Activated T-cell treated with anti-CD3 and anti-CD28 coated beads, Interleukin-2, amount 50 U/mL, for 1 hour (primary cell): ENCODE results near the gene FN3KRP.
"Not testable (repeated sequence)": the region's sequence is repeated elsewhere in the genome, so short reads cannot be mapped to it uniquely, and the experiment has no call there.

ENCODE experiments used
- DNase-seq: peaks from one replicate; pipeline ENCODE4 v3.0.0-alpha.2; 2020

The FN3KRP gene

DNA sequence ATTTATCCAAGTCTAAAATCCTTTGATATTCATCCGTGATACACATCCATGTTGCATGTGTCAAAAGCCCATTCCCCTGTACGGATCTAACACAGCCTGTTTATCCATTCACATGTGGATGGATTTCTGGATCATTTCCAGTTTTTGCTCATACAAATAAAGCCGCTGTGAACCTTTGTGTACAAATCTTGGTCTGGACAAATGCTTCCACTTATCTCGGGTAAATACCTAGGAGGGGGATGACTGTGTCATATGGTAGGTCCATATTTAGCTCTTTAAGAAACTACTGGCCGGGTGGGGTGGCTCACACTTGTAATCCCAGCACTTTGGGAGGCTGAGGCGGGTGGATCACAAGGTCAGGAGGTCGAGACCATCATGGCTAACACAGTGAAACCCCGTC lies 29.0 kb downstream of the FN3KRP start:
- no peak for DNase-seq

DNA sequence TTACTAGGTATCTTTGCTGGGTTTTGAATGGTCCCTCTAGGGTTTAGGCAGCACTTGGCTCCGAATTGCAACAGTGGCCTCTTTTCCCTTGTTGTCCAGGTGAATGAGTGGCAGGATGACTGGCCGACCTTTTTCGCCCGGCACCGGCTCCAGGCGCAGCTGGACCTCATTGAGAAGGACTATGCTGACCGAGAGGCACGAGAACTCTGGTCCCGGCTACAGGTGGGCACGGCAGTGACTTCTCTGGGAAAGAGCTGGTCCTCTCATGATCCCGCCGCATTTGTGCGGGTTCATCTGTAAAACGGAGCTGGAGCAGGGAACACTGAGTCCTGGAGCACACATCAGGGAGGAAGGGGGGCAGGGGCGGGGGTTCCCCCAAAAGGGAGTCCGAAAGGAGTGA lies 32.2 kb downstream of the FN3KRP start:
- DNase-seq = no peak

DNA sequence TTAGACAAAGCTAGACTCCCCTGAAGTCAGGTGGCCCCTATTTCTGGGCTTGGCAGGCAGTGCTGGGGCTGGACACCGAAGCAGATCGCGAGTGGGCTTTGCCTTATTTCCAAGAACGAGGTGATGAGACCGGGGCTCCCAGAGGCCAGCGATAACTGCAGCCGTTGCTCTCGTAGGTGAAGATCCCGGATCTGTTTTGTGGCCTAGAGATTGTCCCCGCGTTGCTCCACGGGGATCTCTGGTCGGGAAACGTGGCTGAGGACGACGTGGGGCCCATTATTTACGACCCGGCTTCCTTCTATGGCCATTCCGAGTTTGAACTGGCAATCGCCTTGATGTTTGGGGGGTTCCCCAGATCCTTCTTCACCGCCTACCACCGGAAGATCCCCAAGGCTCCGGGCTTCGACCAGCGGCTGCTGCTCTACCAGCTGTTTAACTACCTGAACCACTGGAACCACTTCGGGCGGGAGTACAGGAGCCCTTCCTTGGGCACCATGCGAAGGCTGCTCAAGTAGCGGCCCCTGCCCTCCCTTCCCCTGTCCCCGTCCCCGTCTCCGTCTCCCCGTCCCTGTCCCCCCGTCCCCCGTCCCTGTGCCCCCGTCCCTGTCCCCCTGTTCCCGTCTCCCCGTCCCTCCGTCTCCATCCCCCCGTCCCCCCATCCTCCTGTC lies 33.9 kb downstream of the FN3KRP start:
- DNase-seq = peak; percentile 28

DNA sequence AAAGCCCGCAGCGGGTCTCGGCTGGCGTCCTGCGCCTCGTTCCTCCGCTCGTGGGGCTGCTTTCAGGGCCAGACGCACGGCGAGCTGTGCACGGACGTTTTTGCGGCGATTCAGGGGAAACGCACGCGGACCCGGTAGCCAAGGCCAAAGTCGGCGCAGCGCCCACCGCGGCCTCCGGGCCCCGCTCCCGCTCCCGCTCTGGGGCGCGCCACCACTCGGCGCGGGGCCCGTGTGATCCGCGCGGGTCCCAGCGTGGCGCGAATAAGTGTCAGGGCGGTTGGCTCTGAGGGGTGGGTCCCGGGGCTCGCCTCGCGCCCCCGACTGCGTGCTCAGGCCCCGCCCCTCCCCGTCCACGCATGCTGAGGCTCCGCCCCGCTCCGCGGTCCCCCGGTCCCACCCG lies 34.7 kb downstream of the FN3KRP start:
- DNase-seq = no peak

DNA sequence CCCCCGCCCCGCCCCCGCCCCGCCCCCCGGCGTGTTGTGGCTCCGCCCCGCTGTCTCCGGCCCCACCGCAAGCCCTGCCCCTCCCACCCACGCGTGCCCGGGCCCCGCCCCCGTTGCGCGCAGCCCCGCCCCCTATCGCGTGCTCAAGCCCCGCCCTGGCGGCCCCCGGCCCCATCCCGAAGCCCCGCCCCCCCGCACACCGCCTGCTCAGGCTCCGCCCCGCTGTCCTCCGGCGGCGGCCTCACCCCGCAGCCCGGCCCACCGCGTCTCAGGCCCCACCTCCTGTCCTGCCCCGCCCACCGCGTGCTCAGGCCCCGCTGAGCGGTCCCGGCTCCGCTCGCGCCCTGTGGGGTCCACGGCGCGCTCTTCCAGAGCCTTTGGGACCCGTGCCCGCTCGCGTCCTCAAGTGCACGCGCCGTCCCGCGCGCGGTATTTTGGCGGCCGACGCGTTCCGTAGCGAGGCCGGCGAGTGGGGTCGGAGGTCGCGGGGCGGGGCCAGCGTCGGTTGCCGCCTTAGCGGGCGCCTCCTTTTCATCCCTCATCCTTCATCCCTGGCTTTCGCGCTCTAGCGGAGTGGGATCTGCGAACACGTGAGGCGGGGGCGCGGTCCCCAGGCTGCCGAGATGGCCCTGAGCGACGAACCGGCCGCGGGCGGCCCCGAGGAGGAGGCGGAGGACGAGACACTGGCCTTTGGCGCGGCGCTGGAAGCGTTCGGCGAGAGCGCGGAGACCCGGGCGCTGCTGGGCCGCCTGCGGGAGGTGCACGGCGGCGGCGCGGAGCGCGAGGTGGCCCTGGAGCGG lies 35.3 kb downstream of the FN3KRP start, which contains the start of gene TBCD:
Gene TBCD, plus strand, starts transcription at position 495 of the 800 bp plus-strand sequence. Its CDS starts 129 bp downstream, at position 624.
- DNase-seq = peak; percentile 92

DNA sequence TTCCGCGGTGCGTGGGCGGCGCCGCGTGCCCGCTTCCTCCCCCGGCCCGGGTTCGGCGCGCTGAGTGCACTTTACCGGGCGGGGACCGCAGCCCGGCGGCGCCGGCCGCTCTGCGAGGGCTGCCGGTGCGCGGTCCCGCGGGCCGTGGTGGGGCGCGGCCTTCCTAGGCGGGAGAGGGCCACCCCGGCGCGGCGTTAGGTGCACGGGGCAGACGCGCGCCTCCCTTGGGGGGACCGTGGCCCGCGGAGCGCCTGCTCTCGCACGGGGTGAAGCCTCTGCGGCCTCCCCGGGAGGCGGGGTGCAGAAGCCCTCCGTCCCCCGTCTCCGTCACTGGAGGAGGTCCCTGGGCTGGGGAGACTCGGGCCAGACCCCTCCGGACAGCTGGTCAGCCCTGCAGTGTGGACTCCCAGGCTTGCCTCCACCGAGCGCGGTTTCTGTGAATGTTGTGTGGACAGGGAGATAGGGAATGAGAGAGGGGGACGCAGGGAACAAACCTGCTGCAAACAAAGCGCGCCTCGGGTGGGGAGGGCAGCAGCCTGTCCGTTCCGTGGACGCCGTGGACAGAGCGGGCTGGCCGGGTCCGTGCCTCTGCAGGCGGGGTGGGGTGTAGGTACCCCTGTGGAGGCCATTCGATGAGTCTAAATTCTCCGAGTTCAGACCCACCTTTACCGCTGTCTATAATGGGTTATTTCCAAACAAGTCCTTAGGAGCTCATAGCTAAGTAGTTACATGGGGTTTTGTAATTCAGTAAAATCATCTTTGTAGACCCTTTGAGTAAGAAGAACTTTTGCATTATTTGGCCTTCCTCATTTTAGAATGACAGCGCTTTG lies 36.1 kb downstream of the FN3KRP start:
- no peak for DNase-seq

DNA sequence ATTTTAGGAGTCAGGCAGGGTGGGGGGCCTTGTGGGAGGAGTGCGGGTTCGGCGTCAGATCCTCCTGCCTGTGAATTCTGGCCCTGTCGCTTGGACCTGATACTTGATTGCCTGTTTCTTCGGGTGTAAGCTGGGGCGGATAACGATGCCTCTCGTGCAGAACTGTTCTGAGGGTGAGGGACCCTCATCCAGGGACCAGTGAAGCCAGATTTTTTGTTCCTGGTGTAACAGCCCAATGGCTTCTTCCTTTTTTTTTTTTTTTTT lies 36.6 kb downstream of the FN3KRP start:
- no peak for DNase-seq

DNA sequence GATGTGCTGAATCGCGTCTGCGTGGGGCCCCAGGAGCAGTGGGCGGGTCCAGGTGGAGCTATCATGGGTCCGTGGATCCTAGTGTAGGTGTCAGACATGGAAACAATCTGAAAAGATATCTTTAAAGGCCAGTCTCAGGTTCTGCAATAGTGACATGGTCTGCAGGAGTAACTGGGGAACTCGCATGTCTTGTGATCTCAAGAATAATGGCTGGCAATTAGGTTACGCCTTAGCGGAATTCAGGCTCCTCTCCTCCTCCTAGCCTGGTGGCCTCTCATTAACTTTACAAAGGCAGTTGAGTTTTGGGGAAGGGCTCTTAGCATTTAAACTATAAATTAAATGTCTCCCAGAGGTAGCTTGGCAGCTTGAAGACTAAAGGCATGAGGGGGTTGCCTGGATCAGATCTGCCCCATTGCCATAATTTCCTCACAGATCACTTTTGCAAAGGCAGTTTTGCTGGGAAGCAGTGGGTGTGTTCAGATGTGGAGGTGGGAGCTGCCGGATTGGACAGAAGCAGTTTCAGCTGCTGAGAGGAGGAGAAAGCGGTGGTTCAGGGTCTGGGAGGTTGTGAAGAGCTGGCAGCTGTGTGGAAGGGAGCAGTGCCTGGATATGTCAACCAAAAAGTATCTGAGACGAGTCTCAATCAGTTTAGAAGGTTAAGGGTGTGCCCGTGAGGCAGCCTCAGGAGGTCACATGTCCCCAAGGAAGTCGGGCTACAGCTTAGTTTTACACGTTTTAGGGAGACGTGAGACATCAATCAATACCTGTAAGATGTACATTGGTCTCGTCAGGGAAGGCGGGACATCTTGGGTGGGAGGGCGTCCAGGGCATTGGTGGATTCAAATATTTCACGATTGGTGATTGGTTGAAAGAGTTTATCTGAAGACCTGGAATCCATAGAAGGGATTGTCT lies 38.0 kb downstream of the FN3KRP start:
- no peak for DNase-seq

DNA sequence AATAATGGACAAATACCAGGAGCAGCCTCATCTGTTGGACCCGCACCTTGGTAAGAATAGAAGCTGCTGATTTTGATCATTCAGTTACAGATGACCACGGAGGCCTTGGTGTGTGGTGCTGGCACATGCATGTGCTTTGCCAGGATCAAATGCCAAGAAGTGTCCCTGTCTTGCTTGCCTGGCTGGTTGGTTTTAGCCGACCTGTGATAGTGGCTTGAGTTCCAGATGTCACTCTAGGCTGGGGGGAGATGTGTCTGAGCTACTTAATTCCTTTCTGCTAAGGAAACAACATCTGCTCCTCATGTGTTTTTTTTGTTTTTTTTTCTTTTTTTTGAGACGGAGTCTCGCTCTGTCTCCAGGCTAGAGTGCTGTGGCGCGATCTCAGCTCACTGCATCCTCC lies 39.7 kb downstream of the FN3KRP start:
- no peak for DNase-seq

DNA sequence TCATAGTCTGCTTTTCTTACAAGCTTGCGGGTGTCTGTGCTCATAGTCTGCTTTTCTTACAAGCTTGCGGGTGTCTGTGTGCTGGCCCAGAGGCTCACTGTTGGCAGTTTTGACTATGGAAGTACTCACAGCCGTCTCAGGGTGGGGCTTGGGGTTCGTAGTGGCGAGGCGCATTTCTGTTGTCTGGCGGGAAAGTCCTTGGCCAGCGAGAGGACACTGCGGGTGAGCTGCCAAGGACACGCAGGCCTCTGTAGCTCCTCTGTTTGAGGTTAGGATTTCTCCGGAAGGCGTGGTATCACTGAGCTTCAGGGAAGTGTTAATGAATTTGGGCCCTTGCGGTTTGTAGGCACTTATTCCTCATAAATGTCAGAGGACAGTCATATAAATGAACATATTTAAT lies 48.9 kb downstream of the FN3KRP start:
- no peak for DNase-seq

DNA sequence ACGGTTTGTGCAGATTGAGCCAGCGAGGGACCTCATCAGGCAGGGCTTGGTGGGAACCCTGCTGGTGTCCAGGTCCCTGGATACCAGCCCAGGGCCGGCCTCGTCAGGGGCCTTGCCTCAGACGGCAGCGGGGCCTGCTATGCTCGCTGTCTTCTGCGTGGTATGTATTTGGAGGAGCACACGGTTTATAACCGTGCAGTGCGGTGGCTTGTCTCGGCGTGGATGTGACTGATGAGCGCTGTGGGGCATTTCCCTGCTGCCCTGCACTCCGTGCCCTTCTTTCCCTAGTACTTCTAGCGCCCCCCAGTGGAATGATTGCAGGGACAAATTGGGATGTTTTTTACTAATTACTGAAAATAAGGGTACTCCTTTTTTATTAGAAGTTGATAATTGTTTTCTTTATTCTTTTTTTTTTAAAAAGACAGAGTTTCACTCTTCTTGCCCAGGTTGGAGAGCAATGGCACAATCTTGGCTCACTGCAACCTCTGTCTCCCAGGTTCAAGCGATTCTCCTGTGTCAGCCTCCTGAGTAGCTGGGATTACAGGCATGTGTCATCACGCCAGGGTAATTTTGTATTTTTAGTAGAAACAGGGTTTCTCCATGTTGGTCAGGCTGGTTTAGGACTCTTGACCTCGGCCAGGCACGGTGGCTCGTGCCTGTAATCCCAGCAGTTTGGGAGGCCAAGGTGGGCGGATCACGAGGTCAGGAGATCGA lies 50.7 kb downstream of the FN3KRP start:
- DNase-seq = no peak

DNA sequence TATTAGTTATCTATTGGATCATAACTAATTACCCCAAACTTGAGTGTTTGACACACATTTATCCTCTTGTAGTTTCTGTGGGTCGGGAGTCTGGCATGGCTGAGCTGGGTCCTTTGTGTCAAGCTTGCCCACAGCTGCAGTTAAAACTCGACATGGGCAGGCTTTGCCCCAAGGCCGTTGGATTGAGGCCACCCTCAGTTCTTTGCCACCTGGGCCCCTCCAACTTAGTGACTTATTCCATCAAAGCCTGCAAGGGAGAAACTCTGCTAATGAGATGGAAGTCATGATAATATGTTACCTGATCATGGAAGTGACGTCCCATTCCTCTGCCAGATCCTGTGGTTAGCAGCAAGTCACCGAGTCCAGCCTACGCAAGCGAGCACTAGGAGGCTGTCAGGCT lies 52.5 kb downstream of the FN3KRP start:
- DNase-seq = no peak

DNA sequence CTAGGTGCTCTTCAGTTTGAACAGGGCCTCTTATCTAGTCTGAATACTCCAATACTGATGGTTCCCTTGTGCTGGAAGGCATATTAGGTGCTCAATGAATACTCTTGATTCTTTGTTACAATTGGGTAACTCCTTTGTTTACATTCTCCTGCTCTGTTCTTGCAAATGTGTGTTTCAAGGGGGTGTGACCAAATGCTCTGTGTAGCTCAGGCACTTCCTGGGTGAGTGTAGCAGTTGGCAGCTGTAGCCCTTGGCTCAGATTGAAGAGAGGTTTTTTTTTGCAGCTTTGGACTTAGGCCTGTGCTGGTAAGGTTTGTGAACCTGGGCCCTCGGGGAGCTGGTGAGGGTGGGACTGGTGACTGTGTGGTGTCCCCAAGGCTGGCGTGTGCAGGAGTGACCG lies 55.5 kb downstream of the FN3KRP start:
- no peak for DNase-seq

DNA sequence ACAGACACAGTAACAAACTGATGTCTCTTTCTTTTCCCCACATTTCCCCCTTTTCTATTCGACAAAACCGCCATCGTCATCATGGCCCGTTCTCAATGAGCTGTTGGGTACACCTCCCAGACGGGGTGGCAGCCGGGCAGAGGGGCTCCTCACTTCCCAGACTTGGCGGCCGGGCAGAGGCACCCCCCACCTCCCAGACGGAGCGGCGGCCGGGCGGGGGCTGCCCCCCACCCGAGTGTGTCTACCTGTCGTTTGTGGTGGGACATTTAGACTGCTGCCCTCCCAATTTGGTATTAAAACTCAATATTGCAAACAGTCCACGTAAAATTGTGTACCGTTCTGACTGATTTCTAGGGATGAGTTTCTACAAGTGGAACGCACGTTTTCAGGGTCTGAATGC lies 58.0 kb downstream of the FN3KRP start:
- not testable (repeated sequence) for DNase-seq

DNA sequence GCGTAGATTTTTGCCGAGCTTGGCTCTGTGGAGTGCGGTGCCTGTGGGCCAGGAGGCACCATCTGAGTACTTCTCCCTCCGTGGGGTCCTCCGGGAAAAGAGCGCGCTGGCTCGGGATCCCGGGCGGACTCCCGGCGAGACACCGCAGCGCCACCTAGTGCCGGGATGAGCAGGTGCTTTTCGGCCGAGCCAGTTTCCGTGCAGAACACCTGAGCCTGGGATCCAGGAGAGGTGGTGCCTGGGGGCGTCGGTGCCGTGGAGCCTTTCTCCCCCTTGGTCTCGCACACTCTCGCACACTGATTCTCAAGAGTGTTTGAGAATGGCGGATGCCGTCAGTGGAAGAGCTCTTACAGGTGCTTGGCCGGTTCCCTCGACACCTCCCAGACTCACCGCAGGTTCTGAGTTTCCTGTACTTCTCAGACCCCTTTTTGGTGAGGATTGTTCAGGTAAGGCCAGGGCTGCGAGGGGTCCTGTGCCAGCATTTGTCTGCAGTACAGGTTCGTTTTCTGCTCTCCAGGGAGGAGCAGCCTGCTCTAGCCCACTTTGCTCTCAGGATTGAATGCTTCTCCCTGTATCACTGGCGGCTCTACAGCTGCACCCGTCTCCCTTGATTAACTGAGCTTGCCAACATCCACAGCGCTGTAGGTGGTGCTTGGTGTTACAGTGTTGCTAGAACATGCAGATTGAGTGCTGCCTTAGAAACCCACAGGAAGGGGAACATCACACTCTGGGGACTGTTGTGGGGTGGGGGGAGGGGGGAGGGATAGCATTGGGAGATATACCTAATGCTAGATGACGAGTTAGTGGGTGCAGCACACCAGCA lies 58.7 kb downstream of the FN3KRP start:
- peak; percentile 55 for DNase-seq

DNA sequence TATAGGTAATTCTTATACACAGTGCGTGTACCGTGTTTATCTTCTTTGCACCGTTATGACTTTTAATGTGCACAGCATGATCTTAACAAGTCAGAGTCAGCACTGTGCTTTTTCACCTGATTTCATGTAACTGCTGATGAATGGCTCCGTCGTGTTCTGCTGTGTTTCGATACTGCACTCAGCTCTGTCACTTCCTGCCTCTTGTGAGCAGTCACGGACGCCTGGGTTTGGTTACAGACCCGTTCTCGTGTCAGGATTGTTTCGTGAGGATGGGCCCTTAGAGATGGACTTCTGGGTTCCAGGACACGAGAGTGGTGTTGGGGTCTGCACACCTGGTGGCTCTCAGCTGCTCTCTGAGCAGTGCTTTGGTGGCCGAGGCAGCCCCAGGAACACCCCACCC lies 59.9 kb downstream of the FN3KRP start:
- DNase-seq = no peak
